IMR-90 (cell line): Measurements from ENCODE around the gene PTPRN2. TPM values are rescaled to one million over a fixed set of nuclear protein-coding genes. Genes with fewer than 3 reads are reported as not detected.

ENCODE experiments used
- ATAC-seq: fragments of 200-7000 bp; cut with Tn5 transposase; 2 replicates; pipeline ENCODE4 v1.9.1; 2020; ENCODE audit warnings: low read depth, mild to moderate bottlenecking, moderate library complexity
- BruUV-seq: library from RNA; stranded (reverse); fragments of 400-500 nt; replicated peaks from 2 replicates; lab custom pipeline; 2021; lab: Mats Ljungman, UMichigan
- CTCF ChIA-PET: fragments of 300-600 bp; formaldehyde crosslinking; extraction: SDS; loops from one replicate; lab custom pipeline; 2021; ENCODE audit warnings: antibody characterized with exemption; lab: Yijun Ruan, JAX
- POLR2A ChIA-PET: fragments of 300-600 bp; sonication (Branson Sonifier 250); formaldehyde crosslinking; loops from one replicate; lab custom pipeline; 2022; ENCODE audit warnings: antibody characterized with exemption; ENCODE audit not compliant: unreplicated experiment; lab: Charles Lee
- DNase-seq: peaks from one replicate; pipeline ENCODE4 v3.0.0; 2013
- H2AFZ ChIP-seq: replicated peaks from 2 replicates; pipeline ENCODE3; 2013; ENCODE audit warnings: low read length, mild to moderate bottlenecking; ENCODE audit not compliant: poor library complexity
- H2AK5ac ChIP-seq: 2 replicates; pipeline ENCODE4 v1.6.1; 2013; ENCODE audit warnings: low read depth, low read length, inconsistent platforms
- H2AK9ac ChIP-seq: replicated peaks from 2 replicates; pipeline ENCODE3; 2013; ENCODE audit warnings: mild to moderate bottlenecking, low read depth, low read length, moderate library complexity; ENCODE audit not compliant: poor library complexity
- H2BK120ac ChIP-seq: 2 replicates; pipeline ENCODE4 v1.6.1; 2013; ENCODE audit warnings: low read depth, low read length, inconsistent platforms
- H2BK15ac ChIP-seq: 3 replicates; pipeline ENCODE4 v1.6.1; 2013; ENCODE audit warnings: low read depth, low read length, inconsistent platforms
- H2BK20ac ChIP-seq: 2 replicates; pipeline ENCODE4 v1.6.1; 2013; ENCODE audit warnings: low read depth, mild to moderate bottlenecking, inconsistent platforms, low read length, moderate library complexity
- H2BK5ac ChIP-seq: 2 replicates; pipeline ENCODE4 v1.6.1; 2013; ENCODE audit warnings: mild to moderate bottlenecking, low read depth, low read length, inconsistent platforms; ENCODE audit not compliant: poor library complexity, severe bottlenecking
- H3K14ac ChIP-seq: replicated peaks from 2 replicates; pipeline ENCODE4 v1.6.1; 2013; ENCODE audit warnings: low read depth, low read length, inconsistent platforms
- H3K18ac ChIP-seq: 2 replicates; pipeline ENCODE4 v1.6.1; 2013; ENCODE audit warnings: low read depth, low read length, control low read depth
- H3K23ac ChIP-seq: 2 replicates; pipeline ENCODE4 v1.6.1; 2013; ENCODE audit warnings: low read depth, low read length, inconsistent platforms
- H3K27ac ChIP-seq: 2 replicates; pipeline ENCODE4 v1.5.1; 2013; ENCODE audit warnings: mild to moderate bottlenecking, control low read depth, low read length; ENCODE audit not compliant: insufficient read depth
- H3K27me3 ChIP-seq: 2 replicates; pipeline ENCODE4 v1.6.1; 2013; ENCODE audit warnings: low read length; ENCODE audit not compliant: control insufficient read depth, insufficient read depth
- H3K36me3 ChIP-seq: 2 replicates; pipeline ENCODE4 v1.6.1; 2013; ENCODE audit warnings: low read length, mixed read lengths; ENCODE audit not compliant: control insufficient read depth, insufficient read depth
- H3K4ac ChIP-seq: 2 replicates; pipeline ENCODE4 v1.6.1; 2013; ENCODE audit warnings: low read depth, low read length, inconsistent platforms
- H3K4me1 ChIP-seq: 2 replicates; pipeline ENCODE4 v1.6.1; 2013; ENCODE audit warnings: low read length, mixed read lengths; ENCODE audit not compliant: control insufficient read depth, insufficient read depth
- H3K4me2 ChIP-seq: 2 replicates; pipeline ENCODE4 v1.6.1; 2013; ENCODE audit warnings: low read depth, mild to moderate bottlenecking, control low read depth, low read length, moderate library complexity
- H3K4me3 ChIP-seq: 2 replicates; pipeline ENCODE4 v1.5.1; 2013; ENCODE audit warnings: low read depth, mild to moderate bottlenecking, control low read depth, low read length, moderate library complexity; ENCODE audit not compliant: insufficient read depth
- H3K56ac ChIP-seq: 2 replicates; pipeline ENCODE4 v1.6.1; 2013; ENCODE audit warnings: low read length, inconsistent platforms; ENCODE audit not compliant: insufficient read depth; ENCODE audit errors: extremely low read depth
- H3K79me1 ChIP-seq, 2 experiments: 2 replicates each; pipeline ENCODE4 v1.6.1; 2013; ENCODE audit warnings: low read length in 2 of 2, inconsistent platforms in 1 of 2, low read depth in 1 of 2
- H3K9ac ChIP-seq: 2 replicates; pipeline ENCODE4 v1.6.1; 2013; ENCODE audit warnings: low read depth, low read length, control low read depth
- H3K9me1 ChIP-seq: 2 replicates; pipeline ENCODE4 v1.6.1; 2013; ENCODE audit warnings: low read length, inconsistent platforms; ENCODE audit not compliant: insufficient read depth
- H3K9me3 ChIP-seq: 2 replicates; pipeline ENCODE4 v1.6.1; 2013; ENCODE audit warnings: low read length; ENCODE audit not compliant: control insufficient read depth, insufficient read depth
- H4K20me1 ChIP-seq: 2 replicates; pipeline ENCODE4 v1.6.1; 2013; ENCODE audit warnings: low read length, inconsistent platforms; ENCODE audit not compliant: insufficient read depth
- H4K5ac ChIP-seq: 2 replicates; pipeline ENCODE4 v1.6.1; 2013; ENCODE audit warnings: mild to moderate bottlenecking, low read depth, low read length, control low read depth
- H4K8ac ChIP-seq, 2 experiments: 2 replicates each; pipeline ENCODE4 v1.6.1; 2013; ENCODE audit warnings: low read depth in 2 of 2, low read length in 2 of 2, control low read depth in 1 of 2, inconsistent platforms in 1 of 2
- H4K91ac ChIP-seq: 2 replicates; pipeline ENCODE4 v1.6.1; 2013; ENCODE audit warnings: low read depth, low read length, inconsistent platforms; ENCODE audit not compliant: insufficient read depth
- CHD1 ChIP-seq: IDR thresholded peaks from 2 replicates; pipeline ENCODE4 v1.6.1; 2012; ENCODE audit warnings: low read depth, low read length, improper control_type of control experiment
- FOS ChIP-seq: fragments of 150-350 bp; IDR thresholded peaks from 2 replicates; pipeline ENCODE4 v1.6.1; 2016; ENCODE audit warnings: low read depth, low read length
- MXI1 ChIP-seq: IDR thresholded peaks from 2 replicates; pipeline ENCODE4 v1.6.1; 2012; ENCODE audit warnings: low read depth, mild to moderate bottlenecking, low read length, moderate library complexity, borderline replicate concordance
- NFE2L2 ChIP-seq: fragments of 150-350 bp; IDR thresholded peaks from 2 replicates; pipeline ENCODE4 v1.6.1; 2016; ENCODE audit warnings: low read depth, mild to moderate bottlenecking, low read length
- POLR2A ChIP-seq: IDR thresholded peaks from 2 replicates; pipeline ENCODE4 v1.6.1; 2012; ENCODE audit warnings: mild to moderate bottlenecking, low read depth, low read length
- WGBS, 2 experiments: methylation state at CpG; one replicate each; pipeline versions ENCODE4 v1.1.5 to v1.1.7; 2013; ENCODE audit warnings: missing lambda C conversion rate in 2 of 2; ENCODE audit not compliant: insufficient read length in 1 of 2; ENCODE audit errors: extremely low coverage in 2 of 2; 5-methylcytosine and 5-hydroxymethylcytosine counted together
- dilution Hi-C: fragments of 300-500 bp; cut with HindIII; formaldehyde crosslinking; loops from one replicate; pipeline ENCODE4 v1.14.3; 2018; ENCODE audit warnings: low sequenced_read_pairs; ENCODE audit not compliant: unreplicated experiment
- in situ Hi-C: fragments of 300-500 bp; cut with MboI; formaldehyde crosslinking; loops from 3 replicates; pipeline ENCODE4 v1.14.3; 2019; ENCODE audit warnings: low sequenced_read_pairs, inconsistent platforms, mixed read lengths
- intact Hi-C: fragments of 100-400 bp; cut with micrococcal nuclease; formaldehyde crosslinking; loops from 2 replicates; pipeline ENCODE4 v1.10.0; 2022
- polyA plus RNA-seq, 3 experiments: library from polyadenylated mRNA; depleted of rRNA; stranded (reverse); fragments of >200 nt; gene quantifications; 2 replicates each; pipeline ENCODE4 v1.2.3, GENCODE V29; 2012; ENCODE audit warnings: low replicate concordance in 1 of 3
- total RNA-seq: library from RNA; depleted of rRNA; stranded (reverse); fragments of >200 nt; gene quantifications from 2 replicates; pipeline ENCODE4 v1.2.3, GENCODE V29; 2012
- TF ChIP-seq, protein P1 (sequence below): conservative IDR thresholded peaks from 2 replicates; pipeline ENCODE4 v1.5.1; 2012; ENCODE audit warnings: mild to moderate bottlenecking, low read depth, low read length, improper control_type of control experiment
- TF ChIP-seq, protein P2 (sequence below): fragments of 150-350 bp; IDR thresholded peaks from 2 replicates; pipeline ENCODE4 v1.6.1; 2016; ENCODE audit warnings: low read depth, mild to moderate bottlenecking, low read length, moderate library complexity, borderline replicate concordance
- TF ChIP-seq, protein P3 (sequence below): fragments of 150-350 bp; IDR thresholded peaks from 2 replicates; pipeline ENCODE4 v1.6.1; 2017; ENCODE audit warnings: mild to moderate bottlenecking, antibody characterized with exemption, low read length, low read depth

Gene PTPRN2
- total and polyA plus RNA-seq, 2 of the 4 experiments (the other 2 are of a cell fraction): 0.03 TPM; not detected in 1

DNA sequence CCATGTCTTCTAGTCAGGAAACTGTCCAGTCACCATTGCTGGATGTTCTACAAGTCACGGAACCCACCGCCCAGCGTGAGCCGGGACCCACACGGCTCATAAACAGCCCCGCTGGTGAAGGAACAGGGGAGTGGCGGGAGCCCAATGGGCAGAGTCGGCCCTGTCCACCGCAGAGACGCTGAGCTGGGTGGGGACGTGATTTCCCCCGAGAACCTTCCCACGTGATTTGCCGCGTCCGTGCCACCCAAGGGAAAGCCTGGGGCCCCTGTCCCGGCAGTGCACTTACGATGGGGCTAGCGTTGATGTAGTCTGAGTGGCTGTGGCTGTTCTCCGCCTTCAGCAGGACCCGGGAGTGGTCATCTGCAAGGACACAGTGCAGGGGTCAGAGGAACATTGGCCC lies 983.9 kb downstream of the PTPRN2 start:
- Histone ChIP-seq H3K18ac (no peak overlapping the region), H3K9me1 (no peaks in the 10 kb centered on the region), H3K9me3 (peaks cover 45% of the 10 kb centered on the region), H3K23ac (no peak overlapping the region), H3K4me1 (no peaks in the 10 kb centered on the region), H3K27ac (no peak overlapping the region), H3K14ac (no peak overlapping the region), H2AK9ac (no peak overlapping the region), H3K4me3 (no peak overlapping the region), H3K27me3 (no peaks in the 10 kb centered on the region), H4K5ac (no peak overlapping the region), H4K91ac (no peak overlapping the region), H3K9ac (no peak overlapping the region), H3K56ac (no peak overlapping the region), H4K8ac (no peak overlapping the region), H2BK20ac (no peak overlapping the region), H2AK5ac (no peak overlapping the region), H4K20me1 (no peaks in the 10 kb centered on the region), H3K36me3 (no peaks in the 10 kb centered on the region), H2BK15ac (no peak overlapping the region), H2AFZ (no peak overlapping the region), H2BK120ac (no peak overlapping the region), H2BK5ac (no peak overlapping the region), H3K4me2 (no peak overlapping the region), H3K4ac (no peak overlapping the region), H3K79me1 (no peaks in the 10 kb centered on the region)
- BruUV-seq: no TSS peak
- POLR2A ChIA-PET: no interaction called here
- ATAC-seq: no peak
- CTCF ChIA-PET: no interaction called here
- TF ChIP-seq, protein P1, sequence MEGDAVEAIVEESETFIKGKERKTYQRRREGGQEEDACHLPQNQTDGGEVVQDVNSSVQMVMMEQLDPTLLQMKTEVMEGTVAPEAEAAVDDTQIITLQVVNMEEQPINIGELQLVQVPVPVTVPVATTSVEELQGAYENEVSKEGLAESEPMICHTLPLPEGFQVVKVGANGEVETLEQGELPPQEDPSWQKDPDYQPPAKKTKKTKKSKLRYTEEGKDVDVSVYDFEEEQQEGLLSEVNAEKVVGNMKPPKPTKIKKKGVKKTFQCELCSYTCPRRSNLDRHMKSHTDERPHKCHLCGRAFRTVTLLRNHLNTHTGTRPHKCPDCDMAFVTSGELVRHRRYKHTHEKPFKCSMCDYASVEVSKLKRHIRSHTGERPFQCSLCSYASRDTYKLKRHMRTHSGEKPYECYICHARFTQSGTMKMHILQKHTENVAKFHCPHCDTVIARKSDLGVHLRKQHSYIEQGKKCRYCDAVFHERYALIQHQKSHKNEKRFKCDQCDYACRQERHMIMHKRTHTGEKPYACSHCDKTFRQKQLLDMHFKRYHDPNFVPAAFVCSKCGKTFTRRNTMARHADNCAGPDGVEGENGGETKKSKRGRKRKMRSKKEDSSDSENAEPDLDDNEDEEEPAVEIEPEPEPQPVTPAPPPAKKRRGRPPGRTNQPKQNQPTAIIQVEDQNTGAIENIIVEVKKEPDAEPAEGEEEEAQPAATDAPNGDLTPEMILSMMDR: no peak
- TF ChIP-seq CHD1 (no peak), POLR2A (no peak), FOS (no peak), MXI1 (no peak), NFE2L2 (no peak)
- TF ChIP-seq, protein P2, sequence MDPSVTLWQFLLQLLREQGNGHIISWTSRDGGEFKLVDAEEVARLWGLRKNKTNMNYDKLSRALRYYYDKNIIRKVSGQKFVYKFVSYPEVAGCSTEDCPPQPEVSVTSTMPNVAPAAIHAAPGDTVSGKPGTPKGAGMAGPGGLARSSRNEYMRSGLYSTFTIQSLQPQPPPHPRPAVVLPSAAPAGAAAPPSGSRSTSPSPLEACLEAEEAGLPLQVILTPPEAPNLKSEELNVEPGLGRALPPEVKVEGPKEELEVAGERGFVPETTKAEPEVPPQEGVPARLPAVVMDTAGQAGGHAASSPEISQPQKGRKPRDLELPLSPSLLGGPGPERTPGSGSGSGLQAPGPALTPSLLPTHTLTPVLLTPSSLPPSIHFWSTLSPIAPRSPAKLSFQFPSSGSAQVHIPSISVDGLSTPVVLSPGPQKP: no peak
- TF ChIP-seq, protein P3, sequence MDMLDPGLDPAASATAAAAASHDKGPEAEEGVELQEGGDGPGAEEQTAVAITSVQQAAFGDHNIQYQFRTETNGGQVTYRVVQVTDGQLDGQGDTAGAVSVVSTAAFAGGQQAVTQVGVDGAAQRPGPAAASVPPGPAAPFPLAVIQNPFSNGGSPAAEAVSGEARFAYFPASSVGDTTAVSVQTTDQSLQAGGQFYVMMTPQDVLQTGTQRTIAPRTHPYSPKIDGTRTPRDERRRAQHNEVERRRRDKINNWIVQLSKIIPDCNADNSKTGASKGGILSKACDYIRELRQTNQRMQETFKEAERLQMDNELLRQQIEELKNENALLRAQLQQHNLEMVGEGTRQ: no peak
- intact Hi-C loops: no loop called here
- in situ Hi-C loops: no loop called here
- 83% methylated on average over 9 of the region's 21 CpGs; no CpG with 5 or more reads in 1 of the 2 experiments for WGBS, 2 experiments
- dilution Hi-C loops: no loop called here
- no peak for DNase-seq
